Measurements from ENCODE around the gene PET100. TPM values are rescaled to one million over a fixed set of nuclear protein-coding genes. Genes with fewer than 3 reads are reported as not detected.

PET100 gene
- total RNA-seq, 2 donors from 2014 or later, result 12.0 to 23.1 TPM

DNA sequence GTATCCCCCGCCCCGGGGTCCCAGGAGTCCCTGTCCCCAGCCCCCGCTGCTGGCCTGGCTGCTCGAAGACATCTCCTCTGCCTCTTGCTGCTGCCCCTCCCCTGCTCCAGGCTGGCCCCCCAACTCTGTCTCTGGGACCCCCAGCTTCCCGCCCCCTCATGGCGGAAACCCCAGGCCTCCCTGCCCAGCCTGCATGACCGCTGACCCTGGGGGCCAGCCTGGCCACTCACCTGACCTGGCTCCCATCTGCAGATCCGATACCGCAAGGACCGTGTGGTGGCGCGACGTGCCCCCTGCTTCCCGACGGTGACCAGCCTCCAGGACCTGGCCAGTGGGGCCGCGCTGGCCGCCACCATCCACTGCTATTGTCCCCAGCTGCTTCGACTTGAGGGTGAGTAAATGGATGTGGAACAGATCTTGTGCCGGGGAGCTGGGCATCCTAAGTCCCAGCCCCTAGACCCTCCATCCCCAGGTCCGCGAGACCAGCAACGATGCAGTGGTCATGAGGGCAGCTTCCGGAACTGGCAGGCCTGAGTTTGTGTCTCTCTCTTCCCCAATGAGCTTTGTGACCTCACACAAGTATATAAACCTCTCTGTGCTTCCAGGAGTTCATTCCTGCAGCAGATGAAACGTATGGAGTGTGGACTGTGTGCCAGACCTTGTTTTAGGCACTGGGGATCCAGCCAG lies 21.6 kb upstream of the PET100 start:
- H3K4me3 ChIP-seq, result no peak overlapping the region
- no peak for DNase-seq (ENCODE audit: low spot score)
- H3K27me3 ChIP-seq, result no peaks in the 10 kb centered on the region

DNA sequence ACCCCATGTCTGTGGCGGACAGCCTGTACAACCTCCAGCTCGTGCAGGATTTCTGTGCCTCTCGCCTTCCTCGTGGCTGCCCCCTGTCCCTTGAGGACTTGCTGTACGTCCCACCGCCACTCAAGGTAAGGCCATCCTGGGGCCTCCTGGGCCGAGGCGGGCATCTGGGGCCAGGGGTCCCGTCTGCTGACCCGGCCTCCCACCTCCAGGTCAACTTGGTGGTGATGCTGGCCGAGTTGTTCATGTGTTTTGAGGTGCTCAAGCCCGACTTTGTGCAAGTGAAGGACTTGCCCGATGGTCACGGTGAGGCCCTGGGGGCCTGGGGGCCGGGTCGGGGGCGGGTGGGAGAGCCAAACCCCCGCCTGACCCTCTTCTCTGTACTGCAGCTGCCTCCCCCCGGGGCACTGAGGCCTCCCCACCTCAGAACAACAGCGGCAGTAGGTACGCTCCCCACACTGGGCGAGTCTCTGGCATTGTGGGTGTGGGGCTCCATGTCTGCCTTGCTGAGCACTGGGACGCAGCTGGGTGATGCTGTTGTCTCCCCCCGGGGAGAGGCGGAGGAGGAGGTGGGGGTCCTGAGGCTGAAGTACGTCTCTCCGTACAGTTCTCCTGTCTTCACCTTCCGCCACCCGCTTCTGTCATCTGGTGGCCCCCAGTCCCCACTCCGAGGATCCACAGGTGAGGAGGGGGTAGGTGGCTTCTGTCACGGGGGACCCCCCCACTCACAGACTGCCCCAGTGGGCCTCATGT lies 18.9 kb upstream of the PET100 start:
- H3K36me3 ChIP-seq, result no peaks in the 10 kb centered on the region
- no peak for DNase-seq (ENCODE audit: low spot score)
- H3K27me3 ChIP-seq, result no peaks in the 10 kb centered on the region
- no peak overlapping the region for H3K27ac ChIP-seq
- TF ChIP-seq, protein P1, sequence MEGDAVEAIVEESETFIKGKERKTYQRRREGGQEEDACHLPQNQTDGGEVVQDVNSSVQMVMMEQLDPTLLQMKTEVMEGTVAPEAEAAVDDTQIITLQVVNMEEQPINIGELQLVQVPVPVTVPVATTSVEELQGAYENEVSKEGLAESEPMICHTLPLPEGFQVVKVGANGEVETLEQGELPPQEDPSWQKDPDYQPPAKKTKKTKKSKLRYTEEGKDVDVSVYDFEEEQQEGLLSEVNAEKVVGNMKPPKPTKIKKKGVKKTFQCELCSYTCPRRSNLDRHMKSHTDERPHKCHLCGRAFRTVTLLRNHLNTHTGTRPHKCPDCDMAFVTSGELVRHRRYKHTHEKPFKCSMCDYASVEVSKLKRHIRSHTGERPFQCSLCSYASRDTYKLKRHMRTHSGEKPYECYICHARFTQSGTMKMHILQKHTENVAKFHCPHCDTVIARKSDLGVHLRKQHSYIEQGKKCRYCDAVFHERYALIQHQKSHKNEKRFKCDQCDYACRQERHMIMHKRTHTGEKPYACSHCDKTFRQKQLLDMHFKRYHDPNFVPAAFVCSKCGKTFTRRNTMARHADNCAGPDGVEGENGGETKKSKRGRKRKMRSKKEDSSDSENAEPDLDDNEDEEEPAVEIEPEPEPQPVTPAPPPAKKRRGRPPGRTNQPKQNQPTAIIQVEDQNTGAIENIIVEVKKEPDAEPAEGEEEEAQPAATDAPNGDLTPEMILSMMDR (IDR thresholded peaks at IDR 0.05), result no peak
- no peaks in the 10 kb centered on the region for H3K4me1 ChIP-seq
- H3K4me3 ChIP-seq, result no peak overlapping the region
- no peaks in the 10 kb centered on the region for H3K9me3 ChIP-seq

More for the DNA sequence above, 21.6 kb upstream of the PET100 start:
- TF ChIP-seq, protein P1 (IDR thresholded peaks at IDR 0.05), result no peak
- Histone ChIP-seq H3K27ac (no peak overlapping the region), H3K4me1 (no peaks in the 10 kb centered on the region), H3K9me3 (no peaks in the 10 kb centered on the region), H3K36me3 (no peaks in the 10 kb centered on the region)

DNA sequence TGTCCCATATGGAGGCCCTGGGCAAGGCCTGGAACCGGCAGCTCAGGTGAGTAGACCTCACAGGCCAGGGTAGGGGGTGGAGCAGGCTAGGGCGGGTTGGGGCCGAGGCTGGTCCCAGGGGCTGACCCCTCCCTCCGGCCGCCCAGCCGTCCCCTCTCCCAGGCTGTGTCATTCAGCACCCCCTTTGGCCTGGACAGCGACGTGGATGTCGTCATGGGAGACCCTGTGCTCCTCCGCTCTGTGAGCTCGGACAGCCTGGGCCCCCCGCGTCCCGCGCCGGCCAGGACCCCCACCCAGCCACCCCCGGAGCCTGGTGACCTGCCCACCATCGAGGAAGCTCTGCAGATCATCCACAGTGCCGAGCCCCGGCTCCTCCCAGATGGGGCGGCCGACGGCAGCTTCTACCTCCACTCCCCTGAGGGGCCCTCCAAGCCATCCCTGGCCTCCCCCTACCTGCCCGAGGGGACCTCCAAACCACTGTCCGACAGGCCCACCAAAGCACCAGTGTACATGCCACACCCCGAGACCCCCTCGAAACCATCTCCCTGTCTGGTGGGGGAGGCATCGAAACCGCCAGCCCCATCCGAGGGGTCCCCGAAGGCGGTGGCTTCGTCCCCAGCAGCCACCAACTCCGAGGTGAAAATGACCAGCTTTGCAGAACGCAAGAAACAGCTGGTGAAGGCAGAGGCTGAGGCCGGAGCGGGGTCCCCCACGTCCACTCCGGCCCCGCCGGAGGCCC lies 17.9 kb upstream of the PET100 start:
- no peak for DNase-seq (ENCODE audit: low spot score)
- TF ChIP-seq, protein P1 (IDR thresholded peaks at IDR 0.05), result no peak

DNA sequence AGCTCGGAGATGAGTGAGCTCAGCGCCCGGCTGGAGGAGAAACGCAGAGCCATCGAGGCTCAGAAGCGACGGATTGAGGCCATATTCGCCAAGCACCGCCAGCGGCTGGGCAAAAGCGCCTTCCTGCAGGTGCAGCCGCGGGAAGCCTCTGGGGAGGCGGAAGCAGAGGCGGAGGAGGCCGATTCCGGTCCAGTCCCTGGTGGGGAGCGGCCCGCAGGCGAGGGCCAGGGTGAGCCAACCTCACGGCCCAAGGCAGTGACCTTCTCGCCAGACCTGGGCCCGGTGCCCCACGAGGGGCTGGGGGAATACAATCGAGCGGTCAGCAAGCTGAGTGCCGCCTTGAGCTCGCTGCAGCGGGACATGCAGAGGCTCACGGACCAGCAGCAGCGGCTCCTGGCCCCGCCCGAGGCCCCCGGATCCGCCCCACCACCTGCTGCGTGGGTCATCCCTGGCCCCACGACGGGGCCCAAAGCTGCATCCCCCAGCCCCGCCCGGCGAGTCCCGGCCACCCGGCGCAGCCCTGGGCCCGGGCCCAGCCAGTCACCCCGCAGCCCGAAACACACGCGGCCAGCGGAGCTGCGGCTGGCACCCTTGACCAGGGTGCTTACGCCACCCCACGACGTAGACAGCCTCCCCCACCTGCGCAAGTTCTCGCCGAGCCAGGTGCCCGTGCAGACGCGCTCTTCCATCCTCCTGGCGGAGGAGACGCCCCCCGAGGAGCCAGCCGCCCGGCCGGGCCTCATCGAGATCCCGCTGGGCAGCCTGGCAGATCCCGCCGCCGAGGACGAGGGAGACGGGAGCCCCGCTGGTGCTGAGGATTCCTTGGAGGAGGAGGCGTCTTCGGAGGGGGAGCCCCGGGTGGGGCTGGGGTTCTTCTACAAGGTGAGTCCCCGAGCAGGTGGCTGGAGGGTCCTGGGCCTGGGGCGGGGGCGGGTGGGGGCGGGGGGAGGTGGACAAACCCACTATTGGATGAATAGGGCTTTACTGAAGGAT lies 17.0 kb upstream of the PET100 start:
- no peaks in the 10 kb centered on the region for H3K36me3 ChIP-seq
- no peak for DNase-seq (ENCODE audit: low spot score)
- TF ChIP-seq, protein P1 (IDR thresholded peaks at IDR 0.05), result no peak

More for the DNA sequence above, 17.9 kb upstream of the PET100 start:
- Histone ChIP-seq H3K36me3 (no peaks in the 10 kb centered on the region), H3K4me1 (no peaks in the 10 kb centered on the region), H3K27ac (no peak overlapping the region), H3K9me3 (no peaks in the 10 kb centered on the region), H3K4me3 (no peak overlapping the region), H3K27me3 (no peaks in the 10 kb centered on the region)

More for the DNA sequence above, 17.0 kb upstream of the PET100 start:
- no peak overlapping the region for H3K27ac ChIP-seq
- no peaks in the 10 kb centered on the region for H3K9me3 ChIP-seq
- no peak overlapping the region for H3K4me3 ChIP-seq
- H3K27me3 ChIP-seq, result no peaks in the 10 kb centered on the region
- no peaks in the 10 kb centered on the region for H3K4me1 ChIP-seq
